C4-2B (cell line): ENCODE data around the gene ETF1.

Experiments used
- CTCF ChIP-seq: fragments of 450-650 bp; conservative IDR thresholded peaks from 2 replicates; pipeline ENCODE4 v1.5.1; 2017; ENCODE audit warnings: mild to moderate bottlenecking
- ZFX ChIP-seq: fragments of 450-650 bp; IDR thresholded peaks from 2 replicates; pipeline ENCODE4 v1.6.1; 2017

- TF ChIP-seq CTCF (no peak), ZFX (no peak)
These were observed 3.2 kb downstream of the ETF1 start for GRCh38 chr5:138539791-138540190.
